ENCODE measurements around the gene STARD10.

STARD10 gene

DNA sequence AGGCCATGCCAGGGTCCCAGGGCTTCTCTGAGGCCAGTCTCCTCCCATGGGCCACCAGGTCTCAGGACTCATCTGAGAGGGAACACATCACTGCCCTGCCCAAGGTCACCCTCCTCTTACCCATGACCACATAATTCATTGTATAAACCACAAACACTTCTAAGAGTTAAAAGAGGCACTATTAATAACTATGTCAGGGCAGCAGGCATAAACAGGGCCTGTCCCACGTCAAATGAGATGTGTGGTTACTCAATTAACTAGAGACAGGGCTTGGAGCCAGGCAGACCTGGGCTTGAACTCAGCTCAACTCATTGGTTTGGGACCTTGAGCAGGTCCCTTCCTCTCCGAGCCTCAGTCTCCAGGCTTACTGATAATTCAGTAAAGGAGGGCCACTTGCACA lies 74.7 kb downstream of the STARD10 start:
- in situ Hi-C loops (cut with HindIII; ENCODE audit: low sequenced_read_pairs): no loop called here

DNA sequence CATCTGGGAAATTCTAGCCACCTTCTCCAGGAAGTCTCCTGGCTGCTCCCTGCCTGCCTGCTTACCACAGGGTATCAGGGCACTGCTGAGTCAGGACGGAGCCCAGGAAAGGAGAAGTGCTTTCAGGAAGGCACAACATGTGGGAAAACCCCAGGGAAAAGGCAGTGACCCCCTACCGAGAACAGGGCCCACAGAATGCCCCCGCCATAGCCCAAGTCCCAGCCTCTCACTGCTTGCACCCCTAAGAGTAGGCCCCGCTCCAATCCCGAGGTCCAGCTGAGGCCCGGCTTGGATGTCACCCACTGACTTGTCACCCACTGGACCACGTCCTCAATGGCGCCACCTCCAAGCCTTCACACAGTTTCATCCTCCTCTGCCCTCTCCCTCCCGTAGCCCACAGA lies 75.7 kb downstream of the STARD10 start:
- in situ Hi-C loops (cut with HindIII; ENCODE audit: low sequenced_read_pairs): no loop called here

DNA sequence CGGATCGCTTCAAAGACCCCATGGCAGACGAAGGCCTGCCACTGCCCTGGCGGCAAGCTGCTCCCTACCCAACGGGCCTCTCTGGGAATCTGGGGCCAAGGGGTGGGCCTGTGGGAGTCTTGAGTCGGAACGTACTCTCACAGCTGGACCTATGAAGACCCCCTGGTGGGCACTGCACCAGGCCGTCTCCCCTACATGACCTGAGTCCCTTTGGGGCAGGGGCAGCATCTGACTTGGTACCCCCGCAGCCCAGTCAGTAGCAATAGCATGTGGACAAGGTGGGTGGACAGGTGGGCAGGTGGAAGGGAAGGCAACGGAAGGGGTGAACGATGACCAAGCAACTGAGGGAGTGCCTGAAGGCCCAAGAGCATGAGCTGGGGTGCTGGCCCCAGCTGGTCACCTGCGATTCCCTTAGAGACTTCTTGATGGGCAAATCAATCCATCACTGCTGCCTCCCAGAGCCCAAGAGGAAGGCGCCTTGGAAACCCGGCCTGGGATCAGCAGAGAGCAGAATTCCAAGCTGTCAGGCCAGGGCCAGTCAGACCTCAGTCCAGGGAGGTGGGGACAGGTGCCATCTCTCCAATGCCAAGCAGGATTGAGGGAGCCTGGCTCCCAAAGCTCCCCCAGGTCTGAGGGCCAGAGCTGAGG lies 76.9 kb downstream of the STARD10 start:
- in situ Hi-C loops (cut with HindIII; ENCODE audit: low sequenced_read_pairs): no loop called here

DNA sequence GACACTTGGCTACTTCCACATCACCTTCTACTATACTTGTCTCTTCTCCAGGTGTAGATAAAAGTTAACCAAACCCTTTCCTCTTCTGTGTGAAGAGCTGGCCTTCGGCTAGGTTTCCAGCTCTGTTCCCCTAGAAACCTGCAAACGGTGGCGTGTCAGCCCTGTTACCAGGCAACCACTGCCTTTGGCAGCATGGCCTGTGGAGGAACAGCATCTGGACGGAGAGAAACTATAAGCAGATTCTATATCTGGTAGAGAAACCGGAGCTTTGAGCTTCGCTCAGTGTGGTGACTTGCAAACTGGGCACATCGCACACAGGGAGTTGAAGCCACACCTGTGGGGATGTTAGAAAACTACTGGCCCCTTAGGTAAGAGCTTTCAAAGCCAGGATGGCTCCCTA lies 77.6 kb downstream of the STARD10 start:
- in situ Hi-C loops (cut with HindIII; ENCODE audit: low sequenced_read_pairs): no loop called here

DNA sequence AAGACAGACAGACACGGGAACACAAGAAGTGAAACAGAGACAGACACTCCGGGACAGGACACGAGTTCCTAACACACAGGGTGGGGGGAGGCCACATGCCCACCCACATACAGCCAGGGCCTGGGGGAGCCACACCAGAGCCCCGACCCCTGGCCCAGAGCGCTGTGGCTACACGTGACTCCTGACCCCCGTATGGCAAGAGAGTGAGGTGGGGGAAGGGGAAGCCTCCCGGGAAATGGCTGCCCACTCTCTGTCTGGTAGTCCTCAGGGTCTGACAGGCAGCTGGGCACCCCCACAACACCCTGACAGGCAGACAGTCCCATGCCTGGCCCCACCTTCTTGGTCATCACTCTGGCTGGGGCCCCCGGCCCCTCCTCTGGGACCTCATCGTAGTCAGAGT lies 81.0 kb downstream of the STARD10 start:
- in situ Hi-C loops (cut with HindIII; ENCODE audit: low sequenced_read_pairs): no loop called here

DNA sequence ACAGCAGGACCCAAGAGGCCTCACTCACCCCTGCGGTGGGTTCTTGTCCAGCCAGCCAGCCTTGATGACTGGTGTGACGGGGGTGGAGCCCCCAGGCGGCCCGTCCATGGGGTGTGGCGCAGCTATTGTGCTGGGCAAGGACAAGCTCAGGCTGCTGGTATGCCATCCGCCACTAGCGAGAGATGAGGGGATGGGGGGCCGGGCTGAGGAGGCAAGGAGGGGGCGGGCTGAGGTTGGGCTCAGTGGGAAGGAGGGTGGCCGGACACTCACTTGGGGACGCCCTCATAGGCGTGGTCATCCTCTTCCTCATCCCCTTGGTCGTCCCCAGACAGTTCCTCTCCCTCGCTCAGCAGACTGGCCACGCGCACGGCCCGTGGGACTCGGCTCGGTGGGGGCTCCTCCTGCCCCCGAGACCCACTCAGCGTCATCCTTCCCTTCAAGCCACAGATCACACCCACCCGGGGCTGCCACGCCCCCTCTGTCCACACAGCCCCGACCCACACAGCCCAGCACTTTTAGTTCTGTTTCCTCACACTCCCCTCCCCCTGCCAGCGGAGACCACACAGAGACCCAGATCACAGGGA lies 81.6 kb downstream of the STARD10 start:
- in situ Hi-C loops (cut with HindIII; ENCODE audit: low sequenced_read_pairs): no loop called here

DNA sequence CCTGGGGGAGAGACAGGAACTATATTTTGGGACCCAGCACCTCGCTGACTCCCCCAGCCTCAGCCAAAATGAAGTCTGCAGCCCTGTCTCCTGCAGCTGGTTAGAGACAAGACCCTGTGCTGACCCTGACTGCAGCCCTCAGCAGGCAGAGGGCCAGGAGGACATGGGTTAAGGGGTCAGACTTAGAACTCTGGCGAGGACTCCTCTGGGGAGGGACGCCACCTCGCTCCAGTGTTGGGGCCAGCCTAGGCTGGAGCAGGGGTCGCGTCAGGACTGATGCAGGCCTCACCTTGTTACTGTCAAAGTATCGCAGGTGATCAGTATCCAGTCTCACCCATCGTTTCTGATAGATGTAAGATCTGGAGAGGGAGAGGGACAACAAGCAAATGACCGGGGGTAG lies 82.7 kb downstream of the STARD10 start:
- in situ Hi-C loops (cut with HindIII; ENCODE audit: low sequenced_read_pairs): no loop called here

DNA sequence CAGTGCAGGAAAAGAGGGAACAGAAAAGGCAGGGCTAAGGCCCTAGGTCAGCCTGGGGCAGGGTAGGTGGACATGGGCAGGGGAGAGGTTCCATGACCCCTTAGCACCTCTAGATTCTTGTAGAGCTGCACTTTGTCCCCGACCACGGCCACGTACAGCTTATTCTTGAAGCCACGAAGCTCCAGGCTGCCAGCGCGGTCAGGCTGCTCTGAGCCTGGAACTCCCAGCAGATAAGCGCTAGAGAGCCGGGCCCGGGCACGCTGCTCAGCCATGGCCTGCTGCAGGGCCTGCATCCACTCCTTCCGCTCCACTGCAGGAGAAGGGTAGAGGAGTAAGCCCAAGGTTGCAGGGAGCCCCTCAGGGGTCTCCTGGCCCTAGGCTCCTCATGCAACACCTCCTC lies 83.6 kb downstream of the STARD10 start:
- in situ Hi-C loops (cut with HindIII; ENCODE audit: low sequenced_read_pairs): no loop called here

DNA sequence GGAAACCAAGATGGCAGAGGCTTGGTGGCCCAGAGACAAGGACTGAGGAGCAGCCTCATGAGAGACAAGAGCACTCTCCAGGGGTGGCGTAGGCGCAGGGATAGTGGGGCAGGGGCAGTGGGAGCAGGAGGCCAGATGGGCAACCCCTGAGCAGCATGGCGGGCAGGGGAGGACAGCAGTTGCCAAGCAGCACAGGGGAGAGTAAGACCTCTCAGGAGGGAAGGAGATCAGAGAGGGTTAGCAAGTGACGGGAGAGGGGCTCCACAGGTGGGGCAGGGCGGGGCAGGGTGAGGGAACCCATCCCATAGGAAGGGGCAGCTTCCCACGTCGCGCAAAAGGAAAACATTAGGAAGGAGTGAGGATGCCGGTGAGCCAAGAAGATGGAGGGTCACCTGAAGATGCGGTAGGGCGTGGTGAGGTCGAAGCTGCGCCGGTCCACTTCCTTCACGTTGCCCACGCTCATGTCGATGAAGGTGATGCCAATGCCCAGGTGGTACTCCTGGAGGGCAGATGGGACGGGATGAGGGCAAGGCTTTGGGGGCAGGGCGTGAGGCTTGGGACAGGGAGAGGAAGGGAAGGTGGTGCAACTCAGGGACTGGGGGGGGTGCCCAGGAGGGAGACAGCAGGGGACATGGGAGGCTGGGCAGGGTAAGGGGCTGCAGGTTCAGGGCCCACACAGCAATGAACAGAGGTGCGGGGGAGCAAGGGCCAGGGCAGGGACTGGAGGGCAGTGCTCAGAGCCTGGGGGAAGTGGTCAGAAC lies 84.2 kb downstream of the STARD10 start:
- in situ Hi-C loops (cut with HindIII; ENCODE audit: low sequenced_read_pairs): no loop called here

DNA sequence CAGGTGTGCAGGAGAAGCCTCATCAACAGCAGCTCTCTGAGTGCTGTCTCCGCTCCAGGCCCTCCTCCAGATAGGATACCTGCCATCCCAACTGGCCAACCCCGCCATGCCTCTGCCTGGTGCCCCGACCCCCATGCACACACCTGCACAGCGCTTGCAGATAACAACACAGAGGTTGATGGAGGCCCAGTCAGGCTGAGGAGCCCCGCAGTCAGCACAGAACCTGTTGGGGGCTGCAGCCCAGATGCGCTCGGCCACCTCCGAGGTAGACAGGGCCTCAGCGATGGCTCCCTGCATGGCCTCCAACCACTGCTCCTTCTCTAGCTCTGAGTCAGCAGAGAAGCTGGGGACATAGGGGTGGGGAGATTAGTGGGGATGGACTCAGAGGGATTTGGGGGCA lies 86.8 kb downstream of the STARD10 start:
- in situ Hi-C loops (cut with HindIII; ENCODE audit: low sequenced_read_pairs): no loop called here

DNA sequence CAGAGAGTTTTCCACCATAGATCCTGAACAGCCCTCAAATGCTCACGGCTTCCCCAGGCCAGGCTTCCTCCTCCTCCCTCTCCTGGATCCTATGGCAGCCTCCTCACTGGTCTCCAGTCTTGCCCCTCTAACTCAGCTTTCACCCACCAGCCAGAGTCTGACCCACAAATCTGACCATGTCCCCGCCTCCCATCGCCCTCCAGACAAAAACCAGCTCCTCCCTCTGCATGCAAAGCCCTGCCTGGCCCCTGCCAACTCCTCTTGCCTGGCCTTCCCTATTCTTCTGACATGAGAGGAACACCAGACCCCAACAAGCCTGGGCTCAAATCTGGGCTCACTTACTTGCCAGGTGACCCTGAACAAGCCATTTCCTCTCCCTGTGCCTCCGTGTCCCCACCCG lies 87.3 kb downstream of the STARD10 start:
- in situ Hi-C loops (cut with HindIII; ENCODE audit: low sequenced_read_pairs): no loop called here

DNA sequence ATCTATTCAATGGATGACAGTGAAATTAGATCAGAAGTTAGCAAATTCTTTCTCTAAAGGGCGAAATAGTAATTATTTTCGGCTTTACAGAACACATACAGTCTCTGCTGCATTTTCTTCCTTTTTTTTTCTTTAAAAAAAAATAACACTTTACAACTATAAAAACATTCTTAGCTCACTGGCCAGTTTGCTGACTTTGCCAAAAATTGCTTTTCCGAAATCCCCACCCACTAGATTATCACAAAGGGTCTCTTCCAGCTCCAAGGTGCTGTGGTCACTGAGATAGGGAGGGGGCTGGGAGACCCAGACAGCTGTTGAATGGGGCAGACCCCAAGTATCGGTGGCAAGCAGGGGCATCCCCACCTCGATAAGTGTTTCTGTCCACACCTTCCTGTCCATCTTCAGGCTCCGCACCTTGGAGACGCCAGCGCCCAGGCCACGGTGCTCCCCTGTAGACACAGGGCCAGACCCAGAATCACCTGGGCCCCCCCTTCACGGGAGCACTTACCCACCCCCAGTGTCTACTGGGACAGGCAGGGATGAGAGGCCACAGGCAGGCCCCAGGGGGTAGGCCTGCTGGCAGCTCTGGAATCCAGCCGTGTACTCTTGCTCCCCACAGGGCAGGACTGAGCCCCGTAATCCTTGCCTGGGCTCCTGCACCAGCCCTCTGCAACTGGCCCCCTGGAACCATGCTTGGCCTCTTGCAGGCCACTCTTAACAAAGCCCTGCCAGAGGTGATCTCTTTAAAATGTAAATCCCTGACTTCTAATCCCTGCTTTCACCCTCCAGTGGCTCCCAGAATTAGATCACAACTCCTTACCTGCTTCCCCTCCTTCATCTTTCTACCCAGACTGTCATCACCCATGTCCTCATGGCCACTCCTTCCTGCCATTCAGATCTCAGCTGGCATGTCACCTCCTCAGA lies 88.1 kb downstream of the STARD10 start:
- in situ Hi-C loops (cut with HindIII; ENCODE audit: low sequenced_read_pairs): no loop called here

DNA sequence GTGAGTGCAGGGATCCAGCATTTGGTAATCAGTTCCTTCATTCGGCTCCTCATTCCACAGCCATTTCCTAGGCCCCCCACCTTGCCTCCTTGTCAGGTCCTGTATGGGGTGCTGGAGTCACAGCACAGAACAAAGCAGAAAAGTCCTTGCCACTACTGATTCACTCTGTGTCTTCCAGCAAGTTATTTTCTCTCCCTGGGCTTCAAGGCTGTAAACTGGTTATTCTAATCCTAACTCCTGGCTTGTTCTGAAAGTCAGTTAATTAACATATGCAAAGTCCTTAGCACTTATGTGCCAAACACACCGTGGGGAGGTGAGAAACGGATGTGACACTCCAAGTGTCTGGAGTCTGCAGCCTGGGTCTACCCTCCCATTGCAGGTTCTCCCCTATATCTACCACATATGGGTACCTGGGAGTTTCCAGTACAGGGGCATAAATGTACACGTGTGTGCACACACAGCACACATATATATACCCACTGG lies 89.0 kb downstream of the STARD10 start:
- in situ Hi-C loops (cut with HindIII; ENCODE audit: low sequenced_read_pairs): no loop called here
